Measurements from ENCODE around the gene GANAB. TPM values are rescaled to one million over a fixed set of nuclear protein-coding genes. Genes with fewer than 3 reads are reported as not detected.

Gene GANAB
- total RNA-seq, 1 donor from 2014 or later = 204 TPM

Other genes starting within 250 kb of the GANAB start
- not detected in 2 replicates for gene SCGB1A1, start 227.6 kb downstream of the GANAB start, total RNA-seq
- gene AHNAK, start 99.8 kb downstream of the GANAB start, total RNA-seq = 231 and 244 TPM in 2 replicates
- gene EEF1G, start 72.7 kb downstream of the GANAB start, total RNA-seq = 1,142 and 1,515 TPM in 2 replicates
- 8.9 and 11.0 TPM in 2 replicates for gene TUT1, start 55.1 kb downstream of the GANAB start, total RNA-seq
- 185 and 204 TPM in 2 replicates for gene MTA2, start 44.7 kb downstream of the GANAB start, total RNA-seq
- 23.7 and 35.1 TPM in 2 replicates for gene EML3, start 33.8 kb downstream of the GANAB start, total RNA-seq
- gene ROM1, start 33.4 kb downstream of the GANAB start, total RNA-seq = 2.9 and 3.3 TPM in 2 replicates
- 13.9 and 19.3 TPM in 2 replicates for gene B3GAT3, start 24.6 kb downstream of the GANAB start, total RNA-seq
- gene INTS5, start 6.7 kb upstream of the GANAB start, total RNA-seq = 15.8 and 22.6 TPM in 2 replicates
- gene C11orf98, start 18.6 kb upstream of the GANAB start, total RNA-seq = 23.3 and 24.4 TPM in 2 replicates
- gene CSKMT, start 18.7 kb upstream of the GANAB start, total RNA-seq = 4.8 and 4.9 TPM in 2 replicates
- 5.6 and 9.9 TPM in 2 replicates for gene UQCC3, start 25.1 kb upstream of the GANAB start, total RNA-seq
- gene LBHD1, start 25.7 kb upstream of the GANAB start, total RNA-seq = 1.5 and 1.8 TPM in 2 replicates
- gene UBXN1, start 32.5 kb upstream of the GANAB start, total RNA-seq = 102 and 148 TPM in 2 replicates
- gene LRRN4CL, start 42.9 kb upstream of the GANAB start, total RNA-seq = 0.38 and 0.51 TPM in 2 replicates
- gene BSCL2, start 60.8 kb upstream of the GANAB start, total RNA-seq = 23.5 and 26.0 TPM in 2 replicates
- not detected in 2 replicates for gene GNG3, start 61.1 kb upstream of the GANAB start, total RNA-seq
- gene HNRNPUL2, start 80.8 kb upstream of the GANAB start, total RNA-seq = 7.6 and 11.0 TPM in 2 replicates
- 28.8 and 32.3 TPM in 2 replicates for gene TTC9C, start 81.9 kb upstream of the GANAB start, total RNA-seq
- gene ZBTB3, start 107.5 kb upstream of the GANAB start, total RNA-seq = 9.0 and 11.6 TPM in 2 replicates
- 65.0 and 67.8 TPM in 2 replicates for gene POLR2G, start 115.0 kb upstream of the GANAB start, total RNA-seq
- gene TAF6L, start 124.8 kb upstream of the GANAB start, total RNA-seq = 23.9 and 37.4 TPM in 2 replicates
- 20.2 and 30.2 TPM in 2 replicates for gene TMEM179B, start 140.8 kb upstream of the GANAB start, total RNA-seq
- 10.4 and 12.0 TPM in 2 replicates for gene TMEM223, start 145.4 kb upstream of the GANAB start, total RNA-seq
- gene NXF1, start 158.8 kb upstream of the GANAB start, total RNA-seq = 9.5 and 18.1 TPM in 2 replicates
- gene STX5, start 185.4 kb upstream of the GANAB start, total RNA-seq = 31.6 and 44.9 TPM in 2 replicates
- not detected in 2 replicates for gene TEX54, start 186.2 kb upstream of the GANAB start, total RNA-seq
- gene WDR74, start 193.0 kb upstream of the GANAB start, total RNA-seq = 40.7 and 79.2 TPM in 2 replicates
- 48.4 and 51.1 TPM in 2 replicates for gene SLC3A2, start 234.3 kb upstream of the GANAB start, total RNA-seq

Data from dermis microvascular lymphatic vessel endothelial cell (primary cell).